Epithelial cell of prostate (primary cell): ENCODE data around the gene ADORA3.

Experiments used
- DNase-seq: peaks from one replicate; pipeline ENCODE4 v3.0.0-alpha.2; 2011; ENCODE audit warnings: low read depth, low spot score
- H3K27ac ChIP-seq: fragments of 450-650 bp; 2 replicates; pipeline ENCODE4 v1.5.1; 2017; ENCODE audit warnings: mild to moderate bottlenecking

The ADORA3 gene

DNA sequence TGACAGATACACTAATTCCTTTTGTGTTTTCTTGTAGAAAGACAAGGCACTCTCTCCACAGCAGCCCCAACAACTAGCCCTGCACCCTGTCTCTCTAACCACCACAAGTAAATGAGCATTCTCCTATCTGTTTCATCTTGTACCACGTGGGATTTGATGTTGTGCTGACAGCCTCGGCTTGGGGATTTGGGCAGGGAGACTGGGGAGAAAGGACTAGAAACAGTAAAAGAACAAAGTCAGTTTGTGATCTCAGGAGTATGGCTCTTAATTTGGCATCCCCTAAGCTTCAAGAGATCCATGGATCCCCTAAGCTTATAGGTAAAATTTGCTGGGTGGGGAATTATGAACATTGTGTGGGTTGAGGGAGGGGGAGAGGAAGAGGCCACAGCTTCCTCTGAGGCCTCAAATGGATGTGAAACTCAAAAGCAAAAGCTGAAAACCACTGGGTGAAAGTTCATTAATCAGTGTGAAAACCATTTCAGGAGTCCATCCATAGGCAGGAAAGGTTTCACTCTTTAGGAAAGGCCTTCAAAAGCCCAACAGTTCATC, 26.6 kb downstream of the ADORA3 start:
- no peak for DNase-seq
- H3K27ac ChIP-seq, result no peak overlapping the region

DNA sequence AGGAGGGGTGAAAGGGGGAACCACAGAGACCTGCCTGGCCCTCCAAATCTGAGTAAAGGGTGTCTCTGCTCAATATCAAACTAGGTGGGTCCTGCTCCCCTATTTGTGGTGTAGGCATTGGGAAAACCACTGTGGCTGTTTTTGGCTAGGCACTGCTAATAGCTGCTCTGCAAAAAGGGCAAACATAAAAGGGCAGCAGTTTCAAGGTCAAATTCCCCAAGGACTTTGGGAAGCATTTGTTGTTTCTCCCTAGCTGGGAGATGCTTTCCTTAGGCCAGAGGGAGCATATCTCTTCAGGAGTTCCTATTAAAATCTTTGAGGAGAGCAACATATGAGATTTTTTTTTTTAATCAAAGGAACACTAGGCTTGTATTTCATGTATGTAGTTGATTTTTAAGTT, 27.2 kb downstream of the ADORA3 start:
- no peak overlapping the region for H3K27ac ChIP-seq
- DNase-seq, result no peak

DNA sequence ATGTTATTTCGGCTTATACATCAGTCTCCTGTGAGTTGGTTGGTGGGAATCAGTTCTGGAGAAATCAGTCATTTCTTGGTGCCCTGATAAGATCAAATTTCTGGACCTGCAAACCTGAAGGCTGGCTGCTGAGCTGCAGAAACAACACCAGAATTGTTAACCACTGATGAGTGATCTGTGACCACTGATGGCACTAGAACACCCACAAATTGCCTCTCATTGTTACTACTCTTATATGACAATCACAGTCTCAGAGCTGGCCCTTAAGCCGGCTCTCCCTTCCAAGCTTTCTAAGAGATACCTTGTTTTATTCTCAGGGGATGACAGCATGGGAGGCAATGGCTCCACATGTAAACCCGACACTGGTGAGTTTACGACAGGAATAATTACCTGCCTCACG, 27.7 kb downstream of the ADORA3 start:
- no peak for DNase-seq
- H3K27ac ChIP-seq, result no peak overlapping the region

DNA sequence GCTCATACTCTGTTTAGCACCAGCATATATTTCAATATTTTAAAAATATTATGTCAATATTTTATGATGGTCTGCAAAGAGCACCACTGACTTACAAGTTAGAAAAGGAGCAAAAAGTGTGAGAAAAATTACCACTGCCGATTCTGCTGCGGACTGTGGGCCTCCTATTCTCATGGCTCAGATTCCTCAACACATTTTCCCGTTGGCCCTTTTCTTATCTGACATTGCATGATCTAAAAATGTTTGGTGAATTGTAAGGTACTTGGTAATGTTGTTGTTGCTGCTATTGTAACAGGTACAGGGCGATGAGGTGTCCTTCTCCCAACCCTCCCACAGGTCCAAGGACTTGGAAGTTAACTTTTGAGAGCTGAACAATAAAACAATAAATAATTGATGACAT, 28.9 kb downstream of the ADORA3 start:
- DNase-seq, result no peak
- H3K27ac ChIP-seq, result no peak overlapping the region

DNA sequence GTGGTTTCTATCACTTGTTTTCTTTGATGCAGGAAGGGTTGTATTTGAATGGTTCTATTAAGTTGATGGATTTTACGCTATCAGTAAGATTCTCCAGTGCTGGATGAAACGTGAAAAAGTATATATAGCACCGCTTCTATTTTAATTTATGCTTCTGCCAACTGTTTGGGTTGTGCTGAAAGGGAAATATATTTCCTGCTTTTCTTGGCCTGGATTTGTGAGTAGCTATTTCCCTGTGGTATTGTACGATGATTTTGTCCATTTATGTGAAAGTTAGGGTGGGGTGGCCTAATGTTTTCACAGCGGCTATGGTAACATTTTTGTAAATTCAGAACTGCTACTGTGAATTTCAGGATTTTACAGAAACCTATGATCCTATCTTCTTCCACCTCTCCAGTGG, 29.3 kb downstream of the ADORA3 start:
- H3K27ac ChIP-seq, result no peak overlapping the region
- DNase-seq, result no peak

DNA sequence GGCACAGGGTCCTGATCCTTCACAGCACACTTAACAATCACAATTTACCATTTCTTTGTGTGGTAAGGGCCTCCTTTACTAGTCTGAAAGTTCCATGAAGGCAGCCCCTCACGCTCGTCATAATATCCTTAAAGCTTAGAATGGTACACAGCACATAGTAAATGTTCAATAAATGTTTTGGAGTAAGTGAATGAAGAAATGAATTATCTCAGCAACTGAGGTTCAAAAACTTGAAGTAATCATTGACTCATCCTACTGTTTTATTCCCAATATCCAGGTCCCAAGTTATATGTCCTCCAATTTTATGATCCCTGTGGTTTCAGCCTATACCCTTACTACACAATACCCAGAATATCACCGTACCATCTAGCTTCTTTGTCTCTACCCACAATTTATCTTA, 31.9 kb downstream of the ADORA3 start:
- H3K27ac ChIP-seq, result no peak overlapping the region
- no peak for DNase-seq

DNA sequence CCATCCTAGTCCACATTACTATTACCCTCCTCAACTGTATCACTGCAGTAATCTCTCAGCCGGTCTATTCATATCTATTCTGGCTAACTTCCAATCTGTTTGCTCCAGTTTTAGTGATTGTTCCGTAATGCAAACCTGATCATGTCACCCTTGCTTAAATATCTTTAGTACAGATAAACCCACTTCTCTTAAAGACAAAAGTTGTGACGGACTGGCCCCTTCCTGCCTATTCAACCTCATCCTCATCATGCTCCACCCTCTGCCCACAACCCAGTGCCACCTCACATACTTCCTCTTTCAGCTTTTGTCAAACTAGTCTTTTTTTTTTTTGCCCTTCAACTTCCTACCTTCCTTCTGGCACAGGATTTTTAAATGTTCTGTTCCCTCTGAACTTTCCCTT, 32.4 kb downstream of the ADORA3 start:
- DNase-seq, result no peak
- H3K27ac ChIP-seq, result no peak overlapping the region

DNA sequence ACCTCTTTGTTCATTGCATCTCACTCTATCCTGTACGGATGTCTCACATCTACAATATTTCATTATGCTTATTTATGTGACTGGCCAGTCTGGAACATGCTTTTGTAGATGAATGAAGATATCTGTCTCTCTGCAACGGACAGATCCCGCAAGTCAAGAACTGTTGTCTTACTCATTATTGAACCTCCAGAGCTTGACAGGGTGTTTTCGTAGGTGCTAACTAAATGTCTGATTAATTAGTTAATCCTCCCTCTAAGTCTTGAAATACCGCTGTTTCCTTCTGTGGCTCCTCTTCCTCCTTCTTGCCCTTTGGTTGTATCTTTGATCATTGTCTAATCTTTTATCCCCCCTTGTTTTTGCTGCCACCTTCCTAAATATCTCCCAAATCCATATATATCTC, 32.8 kb downstream of the ADORA3 start:
- DNase-seq, result no peak
- H3K27ac ChIP-seq, result no peak overlapping the region

DNA sequence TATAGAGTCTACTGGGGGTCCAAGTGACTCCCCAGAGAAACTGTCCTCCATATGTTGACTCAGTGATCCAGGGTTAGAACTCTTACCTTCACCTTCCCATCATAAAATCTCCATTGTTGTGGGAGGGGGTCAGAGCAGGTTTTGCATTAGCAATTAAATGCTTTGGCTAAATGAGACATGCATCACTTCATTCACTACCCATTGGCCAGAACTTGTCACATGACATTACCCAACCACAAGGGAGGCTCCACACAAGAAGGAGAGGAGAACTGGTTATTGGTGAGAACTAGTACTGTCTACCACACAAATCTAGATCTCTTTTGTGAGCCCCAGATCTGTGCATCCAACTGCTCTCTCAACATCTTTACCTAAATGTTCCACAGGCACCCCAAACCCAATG, 33.9 kb downstream of the ADORA3 start:
- DNase-seq, result no peak
- H3K27ac ChIP-seq, result no peak overlapping the region

DNA sequence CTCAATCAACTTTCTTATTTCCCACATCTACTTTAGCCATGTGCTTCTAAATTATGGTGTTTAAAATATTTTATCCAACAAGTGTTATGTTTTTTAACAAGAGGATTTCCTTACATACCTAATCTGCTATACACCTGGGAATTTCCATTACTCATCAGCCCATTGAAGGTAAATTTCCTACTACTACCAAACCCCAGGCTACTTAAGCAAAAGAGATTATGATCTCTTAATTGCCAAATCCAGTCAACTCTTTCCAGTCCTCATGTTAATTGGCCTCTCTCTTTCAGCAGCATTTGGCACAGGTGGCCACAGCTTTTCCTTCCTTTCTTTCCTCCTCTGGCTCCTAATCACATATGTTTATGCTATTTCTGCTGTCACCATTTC, 34.7 kb downstream of the ADORA3 start:
- no peak for DNase-seq
- H3K27ac ChIP-seq, result no peak overlapping the region

DNA sequence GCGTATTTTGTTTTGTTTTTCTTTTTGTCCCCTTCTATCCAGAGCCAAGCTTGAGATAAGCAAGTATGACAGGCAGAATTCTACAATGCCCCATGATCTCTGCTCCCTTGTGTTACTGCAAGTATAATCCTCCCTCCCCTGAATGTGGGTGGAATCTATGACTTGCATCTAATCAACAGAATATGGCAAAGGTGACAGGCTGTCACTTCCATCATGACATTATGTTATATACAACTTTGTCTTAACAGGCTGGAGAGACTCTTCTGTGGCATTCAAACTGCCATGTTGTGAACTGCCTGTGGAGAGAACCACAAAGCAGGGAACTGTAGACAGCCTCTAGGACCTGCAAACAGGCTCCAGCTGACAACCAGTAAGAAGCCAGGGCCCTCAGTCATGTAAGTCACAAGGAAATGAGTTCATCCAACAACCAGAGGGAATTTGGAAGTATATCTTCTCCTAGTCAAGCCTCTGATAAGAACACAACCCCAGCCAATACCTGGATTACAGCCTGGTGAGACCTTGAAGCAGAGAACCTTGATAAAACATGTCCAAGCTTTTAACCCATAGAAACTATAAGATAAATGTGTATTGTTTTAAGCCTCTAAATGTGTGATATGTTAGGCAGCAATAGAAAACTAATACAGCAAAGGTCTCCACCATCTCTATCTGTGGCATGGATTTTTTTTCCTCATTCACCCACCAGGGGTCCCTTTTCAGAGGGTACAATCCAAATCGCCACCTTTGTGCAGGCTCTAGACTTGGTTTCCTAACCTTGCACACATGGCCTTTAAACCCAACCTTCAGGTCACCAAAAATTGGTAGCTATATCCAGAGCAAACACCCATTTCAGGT, 35.3 kb downstream of the ADORA3 start:
- DNase-seq, result no peak
- H3K27ac ChIP-seq, result no peak overlapping the region

DNA sequence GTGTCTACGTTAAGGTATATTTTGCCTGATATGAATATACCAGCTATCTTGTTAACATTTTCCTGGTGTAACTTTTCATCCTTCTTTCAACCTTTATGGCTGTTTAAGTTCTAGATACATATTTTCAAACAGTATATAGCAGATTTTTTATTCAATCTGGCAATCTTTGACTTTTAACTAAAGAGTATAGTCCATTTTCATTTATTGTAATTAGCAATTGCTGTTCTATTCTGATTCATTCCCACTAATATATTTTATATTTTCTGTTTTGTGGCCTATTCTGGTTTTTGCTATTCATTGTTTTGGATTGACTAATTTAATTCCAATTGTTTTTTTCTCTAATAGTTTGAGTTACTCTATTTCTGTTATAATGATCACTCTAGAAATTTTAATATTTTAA, 37.0 kb downstream of the ADORA3 start:
- no peak overlapping the region for H3K27ac ChIP-seq
- no peak for DNase-seq

DNA sequence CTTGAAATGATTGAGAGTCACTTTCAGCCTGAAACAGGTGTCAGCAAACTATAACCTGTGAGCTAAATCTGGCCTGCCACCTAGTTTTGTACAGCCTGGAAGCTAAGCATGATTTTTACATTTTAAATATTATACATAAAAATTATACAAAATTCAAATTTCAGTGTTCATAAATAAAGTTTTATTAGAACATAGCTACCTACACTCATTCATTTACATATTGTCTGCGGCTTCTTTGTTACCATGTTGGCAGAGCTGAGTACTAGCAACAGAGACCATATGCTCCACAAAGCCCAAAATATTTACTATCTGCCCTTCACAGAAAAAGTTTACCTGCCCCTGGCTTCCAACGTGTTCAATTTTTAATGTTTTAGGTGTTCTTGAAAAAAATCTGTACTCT, 37.7 kb downstream of the ADORA3 start:
- no peak for DNase-seq
- H3K27ac ChIP-seq, result no peak overlapping the region

DNA sequence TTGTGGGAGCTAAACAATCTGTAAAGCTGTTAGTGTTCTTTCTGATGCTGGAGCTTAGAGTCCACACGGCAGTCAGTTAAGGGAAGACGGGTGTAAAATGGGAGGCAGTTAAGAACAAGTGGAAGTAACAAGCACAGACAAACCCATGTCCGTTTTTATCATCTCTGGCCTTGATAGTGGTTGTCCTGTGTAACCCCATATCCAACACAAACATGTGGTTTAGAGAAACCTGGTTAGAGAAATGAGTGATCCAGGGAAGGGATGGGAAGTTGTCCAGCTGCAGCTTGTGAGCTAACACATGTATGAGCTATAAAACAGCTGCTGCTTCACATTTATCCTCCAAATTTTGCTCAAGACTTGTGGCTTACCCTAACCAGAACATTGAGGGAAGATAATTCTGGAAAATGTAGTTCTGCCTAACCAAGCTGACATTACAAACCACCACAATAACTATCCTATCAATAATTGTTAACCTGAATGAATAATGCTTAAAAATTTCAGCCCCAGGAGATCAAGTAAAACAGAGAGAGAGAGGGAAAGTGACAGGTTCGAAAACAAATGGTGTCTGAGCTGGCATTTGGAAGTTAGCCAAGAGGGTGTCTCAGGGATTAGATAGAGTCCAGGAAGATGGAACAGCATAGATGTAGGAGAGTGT, 40.3 kb downstream of the ADORA3 start:
- no peak for DNase-seq
- no peak overlapping the region for H3K27ac ChIP-seq

DNA sequence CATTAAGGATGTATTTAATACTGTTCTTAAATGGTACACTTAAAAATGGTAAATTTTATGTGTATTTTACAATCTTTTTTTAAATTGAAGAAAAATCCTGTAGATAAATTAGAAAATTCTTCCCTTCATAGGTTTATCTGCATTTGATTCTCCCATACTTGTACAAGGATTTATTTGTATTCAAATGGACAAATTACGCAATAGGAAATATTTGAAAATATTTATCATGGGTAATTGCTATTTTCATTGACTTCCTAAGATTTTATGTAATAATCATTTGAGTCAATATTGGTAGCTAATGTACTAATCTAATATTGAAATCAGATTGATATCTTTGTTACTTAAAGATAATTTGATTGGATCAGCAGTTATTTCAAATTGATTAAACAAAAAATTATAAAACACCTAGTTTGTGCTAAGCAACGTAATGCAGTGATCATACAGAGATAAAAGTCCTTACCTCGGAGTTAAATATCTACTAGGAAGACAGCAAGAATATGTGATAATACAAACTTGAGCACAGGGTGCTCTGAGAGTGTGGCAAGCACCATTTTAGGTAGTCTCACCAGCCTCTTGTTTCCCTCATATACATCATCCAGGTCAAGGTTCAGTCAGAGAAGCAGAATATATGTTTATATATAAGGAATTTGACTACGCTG, 40.9 kb downstream of the ADORA3 start:
- no peak overlapping the region for H3K27ac ChIP-seq
- no peak for DNase-seq

DNA sequence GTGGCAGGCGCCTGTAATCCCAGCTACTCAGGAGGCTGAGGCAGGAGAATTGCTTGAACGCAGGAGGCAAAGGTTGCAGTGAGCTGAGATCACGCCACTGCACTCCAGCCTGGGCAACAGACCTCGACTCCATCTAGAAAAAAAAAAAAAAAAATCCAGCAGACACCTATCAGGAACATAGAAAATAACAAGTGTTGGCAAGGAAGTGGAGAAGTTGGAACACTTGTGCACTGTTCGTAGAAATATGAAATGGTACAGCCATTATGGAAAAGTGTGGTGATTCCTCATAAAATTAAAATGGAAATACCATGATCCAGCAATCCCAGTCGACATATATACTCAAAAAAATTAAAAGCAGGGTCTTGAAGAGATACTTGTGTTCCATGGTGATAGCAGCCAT, 41.7 kb downstream of the ADORA3 start:
- no peak for DNase-seq
- H3K27ac ChIP-seq, result no peak overlapping the region

DNA sequence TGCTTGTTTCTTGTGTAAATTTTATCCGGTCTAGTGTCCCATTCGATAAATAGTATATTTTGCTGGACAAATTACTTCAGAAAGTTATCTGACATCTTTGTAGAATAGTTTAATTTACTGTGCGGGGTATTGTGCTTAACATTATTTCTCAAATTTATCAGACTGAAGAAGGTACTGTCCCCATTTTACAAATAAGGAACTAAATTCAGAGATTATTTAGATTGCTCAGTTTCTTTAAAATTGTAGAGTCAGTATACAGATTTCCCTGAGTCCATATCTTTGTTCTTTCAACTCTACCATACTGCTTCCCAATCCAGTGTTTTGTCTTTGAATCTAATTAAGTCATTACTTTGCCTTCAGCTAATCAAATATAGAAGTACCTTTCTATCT, 47.8 kb downstream of the ADORA3 start:
- H3K27ac ChIP-seq, result no peak overlapping the region
- no peak for DNase-seq

DNA sequence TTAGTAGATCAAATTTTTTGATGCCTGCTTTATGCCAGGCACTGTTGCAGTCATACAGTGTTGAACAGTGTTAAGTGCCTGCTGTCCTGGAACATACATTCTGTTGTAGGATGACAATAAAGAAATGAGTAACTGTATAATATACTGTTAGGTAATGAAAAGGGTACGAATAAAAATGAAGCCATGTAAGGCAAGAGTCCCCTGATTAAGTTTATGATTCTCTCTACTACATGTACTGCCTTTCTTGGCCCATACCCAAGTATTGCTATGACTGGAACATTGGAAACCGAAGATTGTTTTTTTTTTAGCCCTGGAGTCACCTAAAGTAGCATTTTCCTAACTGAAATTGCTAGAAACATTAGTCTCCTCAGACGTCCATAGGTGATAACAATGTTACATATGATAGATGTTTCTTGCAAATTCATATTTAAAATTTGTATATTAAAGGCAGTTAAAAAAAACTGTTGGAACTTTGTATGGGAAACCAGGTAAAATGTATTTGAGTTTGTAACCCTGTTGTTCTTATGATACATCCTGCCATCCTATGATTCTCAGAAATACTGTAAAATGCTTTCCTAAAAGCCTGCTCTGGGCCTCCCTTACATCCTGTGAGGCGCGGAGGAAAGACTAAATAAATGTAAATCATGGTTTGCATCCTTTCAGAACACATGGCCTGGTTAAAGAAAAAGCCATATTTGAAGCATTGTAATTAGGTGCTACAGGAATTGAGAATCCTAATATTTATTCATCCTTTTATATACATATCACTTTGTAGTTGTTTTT, 48.4 kb downstream of the ADORA3 start:
- no peak for DNase-seq
- no peak overlapping the region for H3K27ac ChIP-seq

DNA sequence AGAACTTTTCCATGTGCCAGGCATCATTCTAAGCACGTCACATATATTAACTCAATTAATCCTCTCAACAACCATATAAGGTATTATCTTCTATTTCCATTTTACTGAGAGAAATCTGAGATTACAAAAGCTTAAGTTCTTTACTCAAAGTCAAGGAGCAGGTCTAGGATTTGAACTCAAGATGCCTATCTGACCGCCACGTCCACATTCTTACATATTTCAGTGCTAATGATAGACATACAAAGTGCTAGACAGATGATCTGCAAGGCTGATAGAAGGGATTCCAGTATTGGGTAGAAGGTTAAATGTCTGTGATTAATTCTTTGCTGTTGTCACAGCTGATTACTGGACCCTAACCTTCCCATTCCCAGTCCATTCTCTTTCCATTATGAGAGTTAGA, 49.7 kb downstream of the ADORA3 start:
- no peak for DNase-seq
- H3K27ac ChIP-seq, result no peak overlapping the region

DNA sequence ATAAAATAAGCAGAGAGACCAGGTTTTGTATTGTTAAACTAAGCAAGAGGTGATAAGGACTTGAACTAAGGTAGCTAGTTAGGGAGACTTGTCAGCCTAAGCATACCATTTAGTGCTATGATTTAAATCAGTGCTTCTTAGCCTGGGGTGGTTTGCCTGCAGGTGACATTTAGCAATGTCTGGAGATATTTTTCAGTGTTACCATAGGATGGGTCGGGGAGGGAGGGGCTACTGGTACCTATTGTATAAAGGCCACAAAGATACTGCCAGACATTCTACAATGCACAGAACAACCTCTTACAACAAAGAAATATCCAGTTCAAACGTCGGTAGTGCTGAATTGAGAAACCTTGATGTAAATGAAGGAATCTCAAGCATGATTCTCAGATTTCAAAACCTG, 50.9 kb downstream of the ADORA3 start:
- no peak overlapping the region for H3K27ac ChIP-seq
- DNase-seq, result no peak

DNA sequence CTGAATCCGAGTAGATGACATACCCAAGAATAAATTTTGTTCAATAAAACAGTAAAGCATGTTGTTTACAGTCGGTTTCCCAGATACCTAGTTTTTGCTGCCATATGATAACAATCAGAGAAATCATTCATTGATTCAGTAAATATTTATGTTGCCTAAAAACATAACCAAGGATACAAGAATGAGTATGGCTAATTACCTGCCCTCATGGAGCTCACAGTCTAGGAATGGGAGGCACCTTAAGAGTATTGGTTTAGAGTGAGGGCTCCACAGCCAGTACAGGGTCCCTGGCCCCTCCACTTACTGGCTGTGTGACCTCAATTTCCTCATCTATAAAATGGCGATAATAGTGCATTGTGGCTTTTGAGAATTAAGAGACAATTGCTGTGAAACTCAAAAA, 53.2 kb downstream of the ADORA3 start:
- no peak overlapping the region for H3K27ac ChIP-seq
- DNase-seq, result no peak
